Islet of Langerhans (tissue), 1 donor: Measurements from ENCODE around the gene DOC2A.

Experiments used
- FAIRE-seq: peaks from one replicate; lab custom pipeline; 2011; peaks lifted over from hg19 to GRCh38; lab: Jason Lieb, UNC

The DOC2A gene

DNA sequence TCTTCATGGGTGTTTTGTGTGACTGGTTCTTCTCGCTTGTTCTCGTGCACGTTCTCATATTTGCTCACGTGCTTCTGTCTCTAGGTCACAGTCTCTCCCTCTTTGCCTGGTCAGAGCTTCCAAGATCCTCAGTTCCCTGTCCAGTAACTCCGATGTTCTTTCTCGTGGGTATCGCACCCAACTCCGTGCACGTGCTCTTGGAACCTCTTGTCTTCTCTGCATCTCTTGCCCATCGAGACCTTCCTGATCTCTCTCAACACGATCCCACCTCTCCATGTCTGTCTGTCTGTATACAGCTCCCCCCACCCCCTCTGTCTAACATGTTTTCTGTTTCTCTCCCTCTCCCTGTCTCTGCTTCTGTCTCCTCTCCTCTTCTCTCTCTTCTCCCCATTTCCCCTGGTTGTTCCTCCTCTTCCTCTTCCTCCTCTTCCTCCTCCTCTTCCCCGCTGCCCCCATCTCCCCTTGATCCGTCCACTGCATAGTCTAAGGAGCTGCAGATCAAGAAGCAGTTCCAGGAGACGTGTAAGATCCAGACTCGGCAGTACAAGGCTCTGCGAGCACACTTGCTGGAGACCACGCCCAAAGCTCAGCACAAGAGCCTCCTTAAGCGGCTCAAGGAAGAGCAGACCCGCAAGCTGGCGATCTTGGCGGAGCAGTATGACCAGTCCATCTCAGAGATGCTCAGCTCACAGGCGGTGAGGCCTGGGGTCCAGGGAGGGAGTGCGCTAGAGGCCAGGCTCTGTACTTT lies 21.5 kb downstream of the DOC2A start:
- FAIRE-seq, result no peak

DNA sequence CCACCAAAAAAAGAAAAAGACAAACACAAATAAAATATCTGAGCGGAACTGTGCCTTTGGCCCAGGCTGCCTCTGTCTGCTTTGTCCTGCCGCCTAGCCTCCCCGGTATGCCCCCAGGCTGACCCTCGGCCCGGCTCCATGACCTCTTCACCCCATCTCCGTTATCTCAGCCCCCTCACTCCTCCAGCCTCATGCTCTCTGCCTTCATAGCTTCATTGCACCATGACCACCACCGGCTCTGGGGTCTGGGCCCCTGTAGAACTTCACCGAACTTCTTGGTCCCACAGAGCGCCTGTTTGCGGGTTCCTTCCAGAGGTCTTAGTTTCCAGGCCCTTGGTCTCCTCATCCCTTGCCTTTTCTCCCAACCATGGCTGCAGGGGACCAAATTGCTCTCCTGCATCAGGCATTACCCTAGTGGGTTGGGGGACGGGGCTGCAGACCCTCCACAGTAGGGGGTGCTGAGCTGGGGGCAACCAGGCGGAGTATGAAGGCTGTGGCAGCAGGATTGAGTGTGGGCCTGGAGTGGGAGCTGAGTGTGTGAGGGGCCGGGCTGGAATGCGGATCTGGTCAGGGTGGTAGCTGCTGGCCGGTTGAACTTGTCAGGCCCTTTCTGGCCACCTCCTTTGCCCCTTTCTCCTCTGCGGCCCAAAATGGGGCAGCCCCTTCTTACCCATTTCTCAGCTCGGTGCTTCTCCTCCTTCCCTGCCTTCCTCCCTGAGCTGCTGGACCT lies 22.3 kb downstream of the DOC2A start:
- FAIRE-seq, result no peak

DNA sequence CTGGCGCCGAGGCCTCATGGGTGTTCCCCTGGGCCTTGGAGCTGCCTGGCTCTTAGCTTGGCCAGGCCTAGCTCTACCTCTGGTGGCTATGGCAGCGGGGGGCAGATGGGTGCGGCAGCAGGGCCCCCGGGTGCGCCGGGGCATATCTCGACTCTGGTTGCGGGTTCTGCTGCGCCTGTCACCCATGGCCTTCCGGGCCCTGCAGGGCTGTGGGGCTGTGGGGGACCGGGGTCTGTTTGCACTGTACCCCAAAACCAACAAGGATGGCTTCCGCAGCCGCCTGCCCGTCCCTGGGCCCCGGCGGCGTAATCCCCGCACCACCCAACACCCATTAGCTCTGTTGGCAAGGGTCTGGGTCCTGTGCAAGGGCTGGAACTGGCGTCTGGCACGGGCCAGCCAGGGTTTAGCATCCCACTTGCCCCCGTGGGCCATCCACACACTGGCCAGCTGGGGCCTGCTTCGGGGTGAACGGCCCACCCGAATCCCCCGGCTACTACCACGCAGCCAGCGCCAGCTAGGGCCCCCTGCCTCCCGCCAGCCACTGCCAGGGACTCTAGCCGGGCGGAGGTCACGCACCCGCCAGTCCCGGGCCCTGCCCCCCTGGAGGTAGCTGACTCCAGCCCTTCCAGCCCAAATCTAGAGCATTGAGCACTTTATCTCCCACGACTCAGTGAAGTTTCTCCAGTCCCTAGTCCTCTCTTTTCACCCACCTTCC lies 23.3 kb downstream of the DOC2A start:
- FAIRE-seq, result no peak

DNA sequence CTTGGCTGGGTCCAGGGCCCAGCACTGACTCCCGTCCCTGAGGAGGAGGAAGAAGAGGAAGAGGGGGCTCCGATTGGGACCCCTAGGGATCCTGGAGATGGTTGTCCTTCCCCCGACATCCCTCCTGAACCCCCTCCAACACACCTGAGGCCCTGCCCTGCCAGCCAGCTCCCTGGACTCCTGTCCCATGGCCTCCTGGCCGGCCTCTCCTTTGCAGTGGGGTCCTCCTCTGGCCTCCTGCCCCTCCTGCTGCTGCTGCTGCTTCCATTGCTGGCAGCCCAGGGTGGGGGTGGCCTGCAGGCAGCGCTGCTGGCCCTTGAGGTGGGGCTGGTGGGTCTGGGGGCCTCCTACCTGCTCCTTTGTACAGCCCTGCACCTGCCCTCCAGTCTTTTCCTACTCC lies 23.9 kb downstream of the DOC2A start:
- no peak for FAIRE-seq

DNA sequence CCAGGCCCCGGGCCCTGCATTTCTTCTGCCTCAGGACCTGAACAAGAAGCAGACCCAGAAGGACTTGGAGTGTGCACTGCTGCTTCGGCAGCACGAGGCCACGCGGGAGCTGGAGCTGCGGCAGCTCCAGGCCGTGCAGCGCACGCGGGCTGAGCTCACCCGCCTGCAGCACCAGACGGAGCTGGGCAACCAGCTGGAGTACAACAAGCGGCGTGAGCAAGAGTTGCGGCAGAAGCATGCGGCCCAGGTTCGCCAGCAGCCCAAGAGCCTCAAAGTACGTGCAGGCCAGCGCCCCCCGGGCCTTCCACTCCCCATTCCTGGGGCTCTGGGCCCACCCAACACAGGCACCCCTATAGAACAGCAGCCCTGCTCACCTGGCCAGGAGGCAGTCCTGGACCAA lies 24.6 kb downstream of the DOC2A start:
- no peak for FAIRE-seq

DNA sequence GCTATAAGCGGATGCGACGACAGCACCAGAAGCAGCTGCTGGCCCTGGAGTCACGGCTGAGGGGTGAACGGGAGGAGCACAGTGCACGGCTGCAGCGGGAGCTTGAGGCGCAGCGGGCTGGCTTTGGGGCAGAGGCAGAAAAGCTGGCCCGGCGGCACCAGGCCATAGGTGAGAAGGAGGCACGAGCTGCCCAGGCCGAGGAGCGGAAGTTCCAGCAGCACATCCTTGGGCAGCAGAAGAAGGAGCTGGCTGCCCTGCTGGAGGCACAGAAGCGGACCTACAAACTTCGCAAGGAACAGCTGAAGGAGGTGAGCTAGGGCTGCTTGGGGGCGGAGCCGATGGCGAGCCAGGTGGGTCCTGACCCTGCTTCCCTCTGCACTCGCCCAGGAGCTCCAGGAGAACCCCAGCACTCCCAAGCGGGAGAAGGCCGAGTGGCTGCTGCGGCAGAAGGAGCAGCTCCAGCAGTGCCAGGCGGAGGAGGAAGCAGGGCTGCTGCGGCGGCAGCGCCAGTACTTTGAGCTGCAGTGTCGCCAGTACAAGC lies 25.5 kb downstream of the DOC2A start:
- no peak for FAIRE-seq

DNA sequence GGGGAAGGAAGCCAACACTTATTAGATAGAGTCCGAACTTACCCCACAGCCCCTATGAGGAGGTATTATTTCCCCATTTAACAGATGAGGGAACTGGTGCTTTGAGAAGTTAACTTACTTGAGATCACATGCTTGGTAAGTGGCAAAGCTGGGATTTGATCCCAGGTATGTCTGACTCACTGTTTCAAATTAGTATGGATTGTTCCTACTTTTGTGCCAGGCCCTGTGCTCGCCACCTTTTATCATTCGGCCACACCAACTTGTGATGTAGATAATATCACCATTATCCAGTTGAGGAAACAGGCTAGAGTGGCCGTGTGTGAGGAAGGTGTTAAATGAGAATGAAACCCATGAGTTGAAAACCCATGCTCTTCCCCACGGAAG lies 26.1 kb downstream of the DOC2A start:
- FAIRE-seq, result no peak

DNA sequence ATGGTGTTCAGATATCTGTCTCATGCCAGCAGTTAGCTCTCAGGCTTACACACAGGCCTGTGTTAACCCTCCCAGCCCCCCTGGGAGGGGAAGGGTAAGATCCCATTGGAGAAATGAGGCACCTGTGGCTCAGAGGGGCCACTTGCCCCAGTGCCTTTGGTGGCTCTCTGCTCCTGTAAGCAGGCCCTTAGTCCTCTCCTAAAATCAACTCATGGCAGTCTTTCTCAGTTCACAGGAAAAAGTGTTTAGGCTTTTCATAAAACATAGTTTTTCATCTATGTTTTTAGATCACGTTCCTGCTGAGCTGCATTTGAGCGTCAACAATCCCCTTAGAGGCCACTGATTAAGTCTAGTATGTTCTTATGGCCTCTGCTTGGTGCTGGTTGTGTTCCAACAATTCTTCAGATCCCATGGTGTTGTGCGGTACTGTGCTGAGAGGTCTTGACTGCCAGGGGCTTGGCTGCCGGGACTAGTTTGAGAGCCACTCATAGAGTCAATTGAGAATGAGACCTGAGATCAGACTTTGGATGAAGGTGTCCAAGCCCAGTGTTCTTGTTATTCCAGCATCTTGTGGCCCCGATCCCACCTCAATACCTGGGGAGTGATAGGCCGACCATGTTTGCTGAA lies 26.6 kb downstream of the DOC2A start:
- no peak for FAIRE-seq

DNA sequence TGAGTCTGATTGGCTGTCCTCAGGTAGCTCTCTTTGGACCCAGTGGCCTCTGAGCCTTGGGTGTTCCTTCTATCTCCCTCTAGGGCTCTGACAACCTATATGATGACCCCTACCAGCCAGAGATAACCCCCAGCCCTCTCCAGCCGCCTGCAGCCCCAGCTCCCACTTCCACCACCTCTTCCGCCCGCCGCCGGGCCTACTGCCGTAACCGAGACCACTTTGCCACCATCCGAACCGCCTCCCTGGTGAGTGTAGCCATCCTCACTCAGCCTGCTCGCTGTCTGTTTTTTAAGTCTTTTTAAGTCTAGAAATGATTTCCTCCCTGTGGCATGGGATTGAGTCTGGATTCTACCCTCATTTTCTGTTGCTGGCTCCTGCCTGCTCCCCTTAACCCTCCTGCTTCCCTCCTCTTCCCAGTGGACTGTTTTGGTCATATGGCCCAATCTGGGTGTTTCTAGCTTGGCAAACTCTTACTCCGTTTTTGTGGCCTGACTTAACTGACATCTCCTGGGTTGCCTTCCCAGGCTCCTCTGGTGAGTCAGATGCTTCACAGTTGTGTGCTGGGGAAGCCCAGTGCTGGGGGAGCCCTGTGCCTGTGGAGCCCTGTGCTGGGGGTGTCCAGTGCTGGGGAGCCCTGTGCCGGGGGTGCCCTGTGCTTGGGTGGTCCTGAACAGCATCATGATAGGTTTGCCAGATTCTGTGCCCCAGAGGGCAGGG lies 27.2 kb downstream of the DOC2A start:
- no peak for FAIRE-seq

DNA sequence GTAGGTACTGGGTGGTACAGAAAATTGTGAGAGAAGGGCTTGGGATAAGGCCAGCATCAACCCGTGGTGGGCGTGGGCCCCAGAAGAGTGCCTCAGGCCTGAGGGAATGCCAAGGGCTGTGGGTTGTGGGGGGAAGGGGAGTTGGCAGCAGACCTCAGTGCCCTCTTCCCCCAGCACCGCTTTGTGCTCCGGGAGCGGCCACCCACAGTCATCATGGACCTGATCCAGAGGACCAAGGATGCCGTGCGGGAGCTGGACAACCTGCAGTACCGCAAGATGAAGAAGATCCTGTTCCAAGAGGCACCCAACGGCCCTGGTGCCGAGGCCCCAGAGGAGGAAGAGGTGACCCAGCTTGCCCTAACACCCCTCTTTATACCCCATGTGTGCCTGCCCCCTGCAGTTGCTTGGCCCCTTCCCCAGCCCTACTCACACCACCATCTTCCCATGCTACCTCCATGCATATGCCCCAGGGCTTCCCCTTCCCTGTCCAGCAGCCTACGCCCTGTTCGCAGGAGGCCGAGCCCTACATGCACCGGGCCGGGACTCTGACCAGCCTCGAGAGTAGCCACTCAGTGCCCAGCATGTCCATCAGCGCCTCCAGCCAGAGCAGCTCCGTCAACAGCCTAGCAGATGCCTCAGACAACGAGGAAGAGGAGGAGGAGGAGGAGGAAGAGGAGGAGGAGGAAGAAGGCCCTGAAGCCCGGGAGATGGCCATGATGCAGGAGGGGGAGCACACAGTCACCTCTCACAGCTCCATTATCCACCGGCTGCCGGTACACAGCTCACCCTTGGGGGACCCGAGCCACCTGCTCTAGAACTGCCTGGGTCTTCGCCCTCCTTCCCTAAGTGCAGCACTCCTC lies 28.0 kb downstream of the DOC2A start:
- no peak for FAIRE-seq

DNA sequence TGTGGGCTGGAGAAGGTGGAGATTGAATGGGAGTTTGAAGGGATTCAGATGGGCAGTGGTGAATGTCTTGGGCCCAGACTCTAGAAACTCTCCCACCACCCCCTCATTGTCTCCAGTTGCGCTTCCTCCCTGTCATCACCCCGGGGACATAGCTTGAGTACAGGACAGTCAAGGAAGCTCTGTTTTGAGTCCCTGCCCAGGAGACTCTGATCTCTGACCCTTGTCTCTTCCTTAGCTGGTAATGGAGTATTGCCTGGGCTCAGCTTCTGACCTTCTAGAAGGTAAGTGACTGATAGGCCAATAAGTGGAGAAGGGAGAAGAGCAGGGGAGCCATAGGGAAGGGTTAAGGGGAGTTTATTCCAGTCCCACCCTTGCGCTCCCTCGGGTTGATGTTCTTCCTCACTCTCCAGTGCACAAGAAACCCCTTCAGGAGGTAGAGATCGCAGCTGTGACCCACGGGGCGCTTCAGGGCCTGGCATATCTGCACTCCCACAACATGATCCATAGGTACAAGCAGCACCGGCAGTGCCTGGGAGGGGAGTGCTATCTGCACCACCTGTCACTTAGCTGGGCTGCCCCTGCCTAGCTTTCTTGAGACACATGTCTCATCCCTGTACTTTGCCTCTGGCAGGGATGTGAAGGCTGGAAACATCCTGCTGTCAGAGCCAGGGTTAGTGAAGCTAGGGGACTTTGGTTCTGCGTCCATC lies 32.1 kb downstream of the DOC2A start:
- no peak for FAIRE-seq

DNA sequence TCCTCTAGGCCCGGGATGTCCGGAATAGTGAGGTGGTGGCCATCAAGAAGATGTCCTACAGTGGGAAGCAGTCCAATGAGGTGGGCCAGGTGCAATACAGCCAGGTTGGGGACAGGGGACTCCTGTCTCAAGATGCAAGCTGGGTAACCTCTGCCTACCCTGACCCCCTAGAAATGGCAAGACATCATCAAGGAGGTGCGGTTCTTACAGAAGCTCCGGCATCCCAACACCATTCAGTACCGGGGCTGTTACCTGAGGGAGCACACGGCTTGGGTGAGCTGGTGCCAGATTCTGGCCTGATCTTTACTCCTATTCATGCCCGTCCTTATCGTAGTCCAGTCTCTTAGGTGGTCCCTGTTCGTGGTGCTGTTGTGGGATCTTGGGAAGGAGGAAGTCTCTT lies 32.7 kb downstream of the DOC2A start:
- no peak for FAIRE-seq

DNA sequence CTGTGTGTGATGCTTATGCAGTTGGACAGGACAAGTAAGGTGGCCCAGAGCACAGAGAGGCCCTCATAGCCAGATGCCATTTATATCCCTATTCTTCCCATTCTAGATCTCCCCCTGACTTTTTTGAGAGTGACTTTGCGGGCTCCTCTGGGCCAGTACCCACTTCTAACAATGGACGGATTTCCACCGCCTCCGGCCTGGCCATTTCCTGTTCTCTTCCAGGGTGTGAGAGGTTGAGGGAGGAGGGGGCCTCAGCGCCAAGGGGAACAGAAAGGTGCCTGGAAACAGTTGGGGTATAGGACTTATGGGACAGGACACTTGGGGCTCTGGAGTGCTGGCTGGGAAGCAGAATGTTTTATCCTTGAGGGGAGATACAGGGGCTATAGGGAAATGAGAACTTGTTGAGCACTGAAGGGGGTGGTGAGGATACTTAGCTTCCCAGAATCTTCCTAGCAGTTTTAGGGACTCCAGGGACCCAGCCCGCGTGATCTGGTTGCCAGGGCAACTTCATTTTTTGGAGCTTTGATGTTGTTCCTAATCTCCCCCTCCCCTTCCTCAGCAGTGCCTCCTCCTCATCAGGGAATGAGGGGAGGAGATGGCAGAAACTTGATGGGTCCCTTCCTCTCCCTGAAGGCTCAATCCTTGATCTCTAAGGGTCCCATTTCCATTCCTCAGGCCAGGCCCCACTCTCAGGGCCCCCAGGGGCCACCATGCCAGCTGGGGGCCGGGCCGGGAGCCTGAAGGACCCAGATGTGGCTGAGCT lies 33.6 kb downstream of the DOC2A start:
- no peak for FAIRE-seq

DNA sequence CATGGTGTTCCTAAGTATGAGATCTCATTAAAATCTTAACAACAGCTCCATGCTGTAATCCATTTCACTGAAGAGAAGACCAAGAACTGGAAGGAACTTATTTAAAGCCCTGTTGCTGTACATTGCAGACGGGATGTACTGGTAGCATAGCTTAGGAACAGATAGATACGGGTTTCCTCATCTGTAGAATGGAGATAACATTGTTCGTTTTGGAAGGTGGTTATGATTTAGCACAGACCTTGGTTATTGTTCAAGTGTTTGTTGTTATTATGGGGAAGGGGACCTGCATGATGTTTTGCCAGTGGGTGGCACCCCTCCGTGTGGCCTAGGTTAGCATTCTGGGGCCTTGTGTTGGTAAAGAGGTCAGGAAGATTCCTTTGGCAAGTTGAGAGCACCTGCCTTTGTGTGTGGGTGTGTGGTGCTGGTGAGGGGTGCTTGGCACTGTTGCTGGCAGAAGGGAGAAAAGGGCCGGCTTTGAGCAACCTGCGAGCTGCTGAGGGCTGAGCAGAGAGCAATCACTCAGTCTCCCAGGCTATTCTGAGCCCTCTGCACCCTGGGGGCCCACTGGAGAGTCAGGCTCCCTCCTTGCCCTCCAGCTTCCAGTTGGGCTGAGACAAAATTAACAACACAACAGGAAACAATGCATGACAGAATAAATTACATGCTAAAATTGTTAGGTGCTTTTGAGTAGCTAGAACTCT lies 34.9 kb downstream of the DOC2A start:
- FAIRE-seq, result no peak

DNA sequence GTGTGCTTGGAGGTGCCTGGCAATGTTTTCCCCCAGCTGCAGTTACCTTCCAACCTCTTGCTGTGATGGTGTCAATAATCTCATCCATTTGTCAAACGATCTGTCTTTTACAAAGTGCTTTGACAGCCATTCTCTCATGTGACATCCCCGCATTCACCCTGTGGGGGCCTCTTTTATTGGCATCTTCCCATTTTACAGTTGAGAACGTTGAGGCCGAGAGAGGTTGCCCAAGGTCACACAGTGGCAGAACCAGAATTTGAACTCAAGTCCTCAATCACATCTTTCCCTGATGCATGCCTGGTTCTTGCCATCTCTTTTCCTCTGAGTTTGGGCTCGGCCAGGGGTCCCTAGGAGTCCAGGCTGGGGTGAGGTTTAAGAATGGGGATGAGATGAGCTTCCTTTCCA lies 35.7 kb downstream of the DOC2A start:
- no peak for FAIRE-seq

DNA sequence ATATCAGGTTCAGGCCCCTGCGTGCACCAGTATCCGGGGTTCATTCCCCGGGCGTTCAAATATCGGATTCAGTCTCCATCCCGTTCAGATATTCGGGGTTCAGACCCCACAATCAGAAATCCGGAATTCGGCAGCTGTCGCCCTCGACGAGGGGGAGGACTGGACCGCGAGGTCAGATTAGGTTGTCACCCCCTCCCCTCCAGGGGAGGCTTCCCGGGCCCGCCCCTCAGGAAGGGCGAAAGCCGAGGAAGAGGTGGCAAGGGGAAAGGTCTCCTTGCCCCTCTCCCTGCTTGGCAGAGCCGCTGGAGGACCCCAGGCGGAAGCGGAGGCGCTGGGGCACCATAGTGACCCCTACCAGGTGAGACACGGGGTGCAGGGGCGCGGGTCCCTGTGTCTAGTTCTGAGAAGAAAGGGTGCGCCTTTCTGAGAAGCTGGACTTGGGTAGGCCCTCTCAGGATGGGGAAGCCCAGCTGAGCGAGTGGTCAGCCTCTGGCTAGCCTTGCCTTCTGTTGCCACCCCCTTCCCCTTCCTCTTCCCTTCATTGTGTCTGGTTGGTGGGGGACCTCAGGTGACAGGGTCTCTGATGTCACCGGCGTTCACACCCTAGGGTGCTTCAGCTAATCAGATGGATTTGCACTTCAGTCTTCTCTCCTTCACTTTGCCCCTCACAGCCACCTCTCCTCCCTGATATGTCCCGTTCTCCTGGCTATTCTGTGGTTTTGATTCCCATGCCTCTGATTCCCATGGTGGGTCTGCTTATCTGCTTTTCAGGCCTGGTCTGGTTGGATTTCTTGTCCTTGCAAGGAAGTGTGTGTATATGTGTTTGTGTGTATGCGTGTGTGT lies 36.3 kb downstream of the DOC2A start:
- no peak for FAIRE-seq

DNA sequence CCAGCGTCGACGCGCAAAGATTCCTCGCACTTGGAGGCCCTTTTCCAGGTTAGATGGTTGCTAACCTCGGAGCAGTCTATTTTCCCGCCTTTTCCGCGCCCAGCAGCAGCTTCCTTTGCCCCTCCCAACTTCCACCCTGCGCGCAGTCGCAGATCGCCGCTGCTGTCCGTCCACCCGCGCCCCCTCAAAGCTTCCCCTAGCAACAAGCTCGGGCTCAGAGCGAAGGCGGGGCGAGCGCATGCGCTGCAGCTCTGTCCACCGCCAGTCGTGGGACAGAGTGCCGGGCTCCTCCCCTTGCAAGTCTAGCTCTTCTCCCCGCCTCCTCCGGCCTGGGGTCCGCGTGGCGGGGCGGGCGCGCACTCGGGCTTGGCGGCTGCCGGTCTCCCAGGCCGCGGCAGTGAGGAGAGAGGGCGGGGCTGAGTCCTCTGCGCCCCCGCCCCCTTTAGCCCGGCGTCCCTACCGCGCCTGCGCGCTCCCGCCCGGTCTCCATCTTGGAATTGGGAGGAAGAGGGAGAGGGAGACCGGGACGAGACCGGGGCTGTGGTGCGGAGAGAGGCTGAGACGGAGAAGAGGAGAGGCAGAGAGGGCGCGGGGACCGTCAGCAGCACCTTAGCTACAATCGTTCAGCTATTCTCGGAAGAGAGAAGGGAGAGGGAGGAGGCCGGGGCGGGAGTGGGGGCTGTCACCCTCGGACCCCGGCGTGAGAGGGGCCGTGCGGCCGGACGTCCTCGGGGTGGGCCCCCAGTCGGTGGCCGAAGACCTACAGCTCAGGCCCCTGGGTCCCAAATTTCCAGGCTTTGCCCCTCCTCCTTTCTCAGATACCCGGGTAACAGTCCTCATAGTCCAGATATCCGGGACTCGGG lies 37.2 kb downstream of the DOC2A start, which contains the start of gene TAOK2:
Gene TAOK2, plus strand, starts transcription at position 485 of the 863 bp plus-strand sequence. CDS start 3,905 bp downstream, outside the sequence.
- no peak for FAIRE-seq
